Tibial artery (tissue), 4 donors: ENCODE measurements around the gene UGT8.
"Not testable (repeated sequence)": the region's sequence is repeated elsewhere in the genome, so short reads cannot be mapped to it uniquely, and the experiment has no call there.

ENCODE experiments used
- DNase-seq, 2 donors: peaks; one replicate each; pipeline ENCODE4 v3.0.0-alpha.2; 2019
- H3K27ac ChIP-seq, 2 donors: fragments of 200-600 bp; sonication (generic) in 1 of 2; 1 replicate in 1 of 2; 2 replicates in 1 of 2; pipeline ENCODE4 v1.5.1; 2018 to 2019; ENCODE audit warnings: mild to moderate bottlenecking in 1 of 2
- H3K27me3 ChIP-seq, 2 donors: fragments of 200-600 bp; sonication (generic) in 1 of 2; one replicate each; pipeline versions ENCODE4 v1.5.1 to v1.6.0; 2016 to 2019
- H3K36me3 ChIP-seq, 3 donors: fragments of 200-600 bp; sonication (generic) in 2 of 3; one replicate each; pipeline ENCODE4 v1.5.1; 2016 to 2019; ENCODE audit warnings: mild to moderate bottlenecking in 2 of 3
- H3K4me1 ChIP-seq, 4 donors: fragments of 200-600 bp; sonication (generic) in 2 of 4; 1 replicate in 3 of 4; 2 replicates in 1 of 4; pipeline ENCODE4 v1.5.1; 2016 to 2019
- H3K4me3 ChIP-seq, 2 donors: fragments of 200-600 bp; sonication (generic) in 1 of 2; 1 replicate in 1 of 2; 2 replicates in 1 of 2; pipeline ENCODE4 v1.5.1; 2018 to 2019; ENCODE audit warnings: mild to moderate bottlenecking in 2 of 2
- H3K9me3 ChIP-seq, 3 donors: fragments of 200-600 bp; sonication (generic) in 1 of 3; one replicate each; pipeline ENCODE4 v1.5.1; 2016 to 2019
- intact Hi-C: fragments of 100-400 bp; cut with DNase I; formaldehyde crosslinking; loops from one replicate; pipeline ENCODE4 v1.15.0; 2023; ENCODE audit warnings: low total_unique reads
- TF ChIP-seq, protein P1 (sequence below), 2 experiments: fragments of 200-600 bp in 1 of 2; fragments of 450-650 bp in 1 of 2; IDR thresholded peaks; one replicate each; pipeline ENCODE4 v1.5.1; 2017 to 2019; ENCODE audit warnings: antibody characterized with exemption in 2 of 2, mild to moderate bottlenecking in 1 of 2, moderate library complexity in 1 of 2

UGT8 gene

DNA sequence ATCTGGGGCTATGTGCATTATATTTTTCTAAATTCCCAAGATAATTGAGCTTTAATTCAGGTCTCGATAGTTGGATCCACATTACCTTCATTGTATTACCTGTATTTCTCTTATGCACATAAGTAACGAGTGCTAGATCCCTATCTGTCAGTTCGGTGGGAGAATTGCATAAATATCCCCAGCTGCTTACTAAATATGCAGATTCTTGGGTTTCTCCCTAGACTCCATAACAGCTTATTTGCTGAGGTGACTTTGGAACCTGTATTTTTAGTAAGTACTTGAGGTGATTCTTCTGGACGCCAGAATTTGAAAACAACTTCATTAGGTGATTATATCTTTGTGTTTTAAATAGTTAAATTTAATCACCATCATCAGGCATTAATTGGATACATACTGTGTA, 15.0 kb downstream of the UGT8 start:
- Histone ChIP-seq H3K4me1 (no peaks in the 10 kb centered on the region), H3K36me3 (no peaks in the 10 kb centered on the region), H3K27me3 (peaks cover 0 to 4% of the 10 kb centered on the region in 2 donors), H3K4me3 (no peak overlapping the region), H3K27ac (no peak overlapping the region), H3K9me3 (no peaks in the 10 kb centered on the region)
- TF ChIP-seq, protein P1, sequence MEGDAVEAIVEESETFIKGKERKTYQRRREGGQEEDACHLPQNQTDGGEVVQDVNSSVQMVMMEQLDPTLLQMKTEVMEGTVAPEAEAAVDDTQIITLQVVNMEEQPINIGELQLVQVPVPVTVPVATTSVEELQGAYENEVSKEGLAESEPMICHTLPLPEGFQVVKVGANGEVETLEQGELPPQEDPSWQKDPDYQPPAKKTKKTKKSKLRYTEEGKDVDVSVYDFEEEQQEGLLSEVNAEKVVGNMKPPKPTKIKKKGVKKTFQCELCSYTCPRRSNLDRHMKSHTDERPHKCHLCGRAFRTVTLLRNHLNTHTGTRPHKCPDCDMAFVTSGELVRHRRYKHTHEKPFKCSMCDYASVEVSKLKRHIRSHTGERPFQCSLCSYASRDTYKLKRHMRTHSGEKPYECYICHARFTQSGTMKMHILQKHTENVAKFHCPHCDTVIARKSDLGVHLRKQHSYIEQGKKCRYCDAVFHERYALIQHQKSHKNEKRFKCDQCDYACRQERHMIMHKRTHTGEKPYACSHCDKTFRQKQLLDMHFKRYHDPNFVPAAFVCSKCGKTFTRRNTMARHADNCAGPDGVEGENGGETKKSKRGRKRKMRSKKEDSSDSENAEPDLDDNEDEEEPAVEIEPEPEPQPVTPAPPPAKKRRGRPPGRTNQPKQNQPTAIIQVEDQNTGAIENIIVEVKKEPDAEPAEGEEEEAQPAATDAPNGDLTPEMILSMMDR (IDR thresholded peaks at IDR 0.05): no peak
- intact Hi-C loops: no loop called here
- DNase-seq: no peak

DNA sequence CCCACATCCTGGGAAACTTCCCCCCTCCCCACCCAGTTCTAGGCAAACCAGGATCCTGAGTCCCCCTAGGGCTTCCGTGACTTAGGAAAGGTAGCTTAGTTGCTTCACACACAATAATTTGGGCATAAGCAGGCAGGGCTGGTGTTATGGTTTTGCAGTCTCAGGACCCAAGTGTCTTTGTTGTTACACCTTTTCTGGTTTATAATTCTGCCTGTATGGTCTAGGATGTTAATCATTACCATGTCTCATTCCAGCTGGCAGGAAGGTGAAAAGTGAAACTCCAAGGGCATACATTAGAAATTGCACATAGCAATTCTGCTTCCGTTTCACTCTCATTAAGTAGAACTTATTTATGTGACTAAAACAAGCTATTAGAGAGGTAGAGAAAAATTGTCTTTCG, 16.8 kb downstream of the UGT8 start:
- Histone ChIP-seq H3K27ac (no peak overlapping the region), H3K9me3 (no peaks in the 10 kb centered on the region), H3K4me3 (no peak overlapping the region), H3K4me1 (no peaks in the 10 kb centered on the region), H3K27me3 (peaks cover 0 to 4% of the 10 kb centered on the region in 2 donors), H3K36me3 (no peaks in the 10 kb centered on the region)
- DNase-seq: no peak
- TF ChIP-seq, protein P1 (IDR thresholded peaks at IDR 0.05): no peak
- intact Hi-C loops: no loop called here

DNA sequence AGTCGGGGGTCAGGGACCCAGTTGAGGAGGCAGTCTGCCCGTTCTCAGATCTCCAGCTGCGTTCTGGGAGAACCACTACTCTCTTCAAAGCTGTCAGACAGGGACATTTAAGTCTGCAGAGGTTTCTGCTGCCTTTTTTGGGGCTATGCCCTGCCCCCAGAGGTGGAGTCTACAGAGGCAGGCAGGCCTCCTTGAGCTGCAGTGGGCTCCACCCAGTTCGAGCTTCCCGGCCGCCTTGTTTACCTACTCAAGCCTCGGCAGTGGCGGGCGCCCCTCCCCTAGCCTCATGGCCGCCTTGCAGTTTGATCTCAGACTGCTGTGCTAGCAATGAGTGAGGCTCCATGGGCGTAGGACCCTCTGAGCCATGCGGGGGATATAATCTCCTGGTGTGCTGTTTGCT, 17.4 kb downstream of the UGT8 start:
- DNase-seq, H3K36me3 ChIP-seq, H3K4me1 ChIP-seq, H3K9me3 ChIP-seq, H3K4me3 ChIP-seq, H3K27ac ChIP-seq, intact Hi-C loops, H3K27me3 ChIP-seq: not testable (repeated sequence)

DNA sequence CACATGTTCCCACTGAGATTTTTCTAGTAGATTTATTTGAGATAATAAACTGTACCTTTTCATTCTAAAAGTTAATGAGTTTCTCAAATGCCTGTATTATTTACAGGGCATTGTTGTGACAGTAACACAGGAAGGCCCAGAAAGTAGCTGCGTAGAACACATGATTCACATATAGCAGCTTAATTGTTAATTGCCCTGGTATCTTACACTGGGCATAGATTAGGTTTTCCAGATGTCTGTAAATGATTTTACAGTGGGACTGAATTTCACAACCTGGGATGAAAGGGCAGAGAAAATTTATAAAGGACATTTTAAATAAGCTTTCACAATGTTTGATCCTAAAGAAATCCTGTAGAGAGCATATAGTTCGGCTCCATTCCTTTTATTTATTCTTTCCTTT, 27.6 kb downstream of the UGT8 start:
- no peaks in the 10 kb centered on the region for H3K4me1 ChIP-seq
- DNase-seq: no peak
- no peaks in the 10 kb centered on the region for H3K27me3 ChIP-seq
- TF ChIP-seq, protein P1 (IDR thresholded peaks at IDR 0.05): no peak
- no peaks in the 10 kb centered on the region for H3K36me3 ChIP-seq
- intact Hi-C loops: no loop called here
- no peak overlapping the region for H3K4me3 ChIP-seq
- H3K9me3 ChIP-seq: no peaks in the 10 kb centered on the region
- no peak overlapping the region for H3K27ac ChIP-seq

DNA sequence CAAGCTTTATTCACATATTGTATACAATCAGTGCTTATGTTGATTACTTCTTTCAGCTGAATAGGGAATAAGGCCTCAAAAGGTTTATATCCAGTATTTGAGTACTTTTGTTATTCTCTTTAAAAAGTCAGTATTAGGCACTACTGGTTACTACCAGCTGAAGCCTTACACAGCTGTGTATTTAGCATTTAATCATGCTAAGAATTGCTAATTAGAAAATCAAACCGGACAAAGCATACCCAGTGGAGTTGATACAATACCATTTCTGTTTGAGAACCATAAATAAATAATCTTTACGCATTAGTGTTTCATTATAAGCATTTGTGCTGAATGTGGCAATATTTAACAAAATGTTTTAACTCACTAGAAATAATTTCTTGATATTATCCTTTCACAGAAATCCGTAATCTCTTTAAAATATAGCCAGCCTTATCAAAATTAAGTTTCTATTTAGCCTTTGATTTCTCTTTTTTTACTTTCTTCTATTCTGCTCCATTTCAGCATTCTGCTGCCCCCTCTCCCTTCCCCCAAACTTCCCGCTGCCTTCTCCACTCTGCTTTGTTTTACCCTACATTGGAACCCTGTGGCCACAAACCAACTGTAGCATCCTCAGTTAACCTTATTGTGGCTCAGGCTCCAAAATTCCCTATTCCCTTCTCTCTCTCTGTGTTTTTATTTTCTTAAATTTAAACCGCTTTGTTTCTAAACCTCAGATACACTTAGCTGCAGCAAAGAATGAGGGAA, 37.8 kb downstream of the UGT8 start:
- TF ChIP-seq, protein P1 (IDR thresholded peaks at IDR 0.05): no peak
- Histone ChIP-seq H3K4me1 (no peaks in the 10 kb centered on the region), H3K9me3 (no peaks in the 10 kb centered on the region), H3K27me3 (no peaks in the 10 kb centered on the region), H3K4me3 (no peak overlapping the region), H3K27ac (no peak overlapping the region), H3K36me3 (no peaks in the 10 kb centered on the region)
- no peak for DNase-seq
- intact Hi-C loops: no loop called here

DNA sequence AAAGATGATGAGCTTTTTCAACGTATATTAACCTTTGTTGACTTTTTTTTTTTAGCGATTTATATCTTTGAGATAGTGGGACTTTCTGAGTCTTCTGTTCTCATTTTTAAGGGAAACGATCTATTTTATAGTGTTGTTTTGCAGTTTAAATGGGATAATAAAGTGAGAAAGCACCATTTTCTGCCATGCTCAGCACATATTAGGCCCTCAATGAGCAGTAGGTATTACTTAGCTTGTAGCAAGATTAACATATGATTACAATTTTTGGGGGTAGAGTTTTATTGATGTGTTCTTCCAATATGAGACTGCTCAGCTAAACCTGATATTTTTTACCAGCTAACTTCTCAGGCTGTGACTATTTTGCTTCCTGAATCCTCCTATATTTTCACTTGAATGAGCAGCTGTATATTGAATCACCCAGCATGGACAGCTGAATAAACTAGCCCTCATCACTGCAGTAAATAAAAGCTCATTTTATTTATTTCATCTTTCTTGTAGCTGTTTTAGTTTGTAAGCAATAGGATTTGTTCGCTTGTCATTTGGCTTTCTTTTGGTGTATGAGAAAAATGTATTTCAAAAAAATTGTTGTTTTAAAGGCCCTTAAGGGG, 43.7 kb downstream of the UGT8 start:
- DNase-seq: no peak
- Histone ChIP-seq H3K9me3 (no peaks in the 10 kb centered on the region), H3K4me3 (no peak overlapping the region), H3K27ac (no peak overlapping the region), H3K27me3 (no peaks in the 10 kb centered on the region), H3K4me1 (no peaks in the 10 kb centered on the region), H3K36me3 (no peaks in the 10 kb centered on the region)
- intact Hi-C loops: no loop called here
- TF ChIP-seq, protein P1 (IDR thresholded peaks at IDR 0.05): no peak
